Measurements from ENCODE around the gene CCDC83.

The CCDC83 gene

DNA sequence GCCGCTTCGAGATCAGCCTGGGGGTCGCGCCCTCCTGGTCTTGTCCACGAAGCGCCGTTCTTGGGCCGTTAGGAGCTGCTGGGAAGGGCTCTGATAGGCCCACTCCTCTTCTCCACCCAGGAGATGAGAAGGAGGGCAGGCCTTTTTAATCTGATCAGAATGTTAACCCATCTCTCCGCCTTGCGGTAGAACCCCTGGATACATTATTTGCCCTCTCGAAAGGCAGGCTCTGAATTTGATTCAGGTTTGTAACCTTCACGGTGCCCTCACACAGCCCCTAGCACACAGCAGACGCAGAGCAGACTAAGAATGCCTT, at the start of gene CCDC83:
Gene CCDC83 (plus strand): TSS at position 43 of the 316 bp plus-strand sequence. CDS start 9,741 bp downstream, outside the sequence.
- no peak for DNase-seq

DNA sequence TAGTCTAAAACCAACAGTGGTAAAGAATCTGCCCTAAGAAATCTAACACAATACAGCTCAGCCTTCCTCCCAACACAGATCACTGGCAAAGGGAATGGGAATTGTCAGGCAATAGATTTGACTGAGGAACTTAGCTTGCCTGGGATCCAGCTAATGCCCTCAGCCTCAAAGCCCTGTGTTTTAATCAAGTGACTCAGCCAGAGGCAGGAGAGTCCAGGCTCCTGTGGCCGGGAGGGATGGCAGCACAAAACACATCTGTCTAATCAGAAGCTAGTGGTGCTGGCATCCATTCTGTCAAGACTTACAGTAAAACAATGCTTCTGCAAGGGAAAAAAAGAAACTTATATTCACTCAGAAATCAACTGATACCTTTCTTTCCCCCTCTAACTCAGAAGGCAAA, 49.8 kb upstream of the CCDC83 start:
- DNase-seq: no peak

GRCh38 chr11:85806016-85806415, 49.2 kb upstream of the CCDC83 start:
- no peak for DNase-seq

- no peak for DNase-seq
Observed at GRCh38 chr11:85806876-85807275, 48.3 kb upstream of the CCDC83 start.

DNA sequence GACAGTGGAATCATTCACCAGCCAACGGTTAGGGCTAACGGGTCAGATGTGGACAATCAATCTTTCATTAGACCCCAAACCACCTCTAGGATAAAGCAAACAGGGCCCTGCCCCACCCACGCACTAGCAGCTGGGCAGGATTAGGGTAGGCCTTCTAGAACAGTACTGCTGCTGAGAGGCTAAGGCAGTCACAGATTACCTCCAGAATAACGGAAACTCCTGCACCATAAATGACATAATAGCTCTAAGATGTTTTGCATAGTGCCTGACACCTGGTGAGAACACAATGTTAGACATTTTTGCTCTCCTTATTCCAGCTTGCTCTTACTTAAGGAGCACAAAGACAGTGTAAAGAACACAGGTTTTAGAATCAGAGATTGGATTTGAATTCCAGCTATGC, 46.0 kb upstream of the CCDC83 start:
- no peak for DNase-seq

- no peak for DNase-seq
Observed at GRCh38 chr11:85809863-85810262, 45.3 kb upstream of the CCDC83 start.

GRCh38 chr11:85810521-85810870, 44.7 kb upstream of the CCDC83 start:
- no peak for DNase-seq

DNA sequence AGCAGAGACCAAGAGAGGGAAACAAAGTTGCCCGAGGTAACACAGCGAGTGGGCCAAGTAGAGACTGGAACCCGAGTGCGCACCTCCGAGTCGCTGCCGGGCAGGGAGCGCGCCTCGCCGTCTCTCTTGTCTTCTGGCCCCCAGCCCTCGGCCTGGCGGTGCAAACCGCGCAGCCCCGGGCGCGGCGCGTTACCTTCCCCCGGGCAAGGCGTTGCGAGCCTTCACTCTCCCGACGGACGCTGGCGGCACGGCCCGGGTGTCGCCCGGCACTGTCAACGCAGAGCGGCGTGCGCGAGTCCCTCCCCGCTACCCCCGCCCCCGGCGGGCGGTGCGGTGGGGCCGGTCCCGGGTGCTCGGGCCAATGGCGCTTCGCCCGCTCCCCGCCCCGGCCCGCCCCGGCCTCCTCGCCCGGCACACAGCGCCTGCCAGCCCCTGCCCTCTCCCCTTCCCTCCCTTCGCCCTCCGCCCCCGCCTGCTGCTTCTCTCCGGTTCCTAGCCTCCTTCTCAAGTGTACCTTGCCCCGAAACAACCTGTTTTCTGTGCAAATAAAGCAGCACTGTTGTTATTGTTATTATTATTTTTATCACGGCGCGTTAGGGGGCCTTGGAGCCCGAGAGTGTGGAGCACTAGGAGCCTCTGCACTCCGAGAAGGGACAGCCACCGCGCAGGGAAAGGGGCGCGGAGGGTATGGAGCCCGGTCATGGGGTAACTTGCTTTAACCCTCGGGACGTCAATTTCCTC, 44.1 kb upstream of the CCDC83 start, which contains the start of gene SYTL2:
Gene SYTL2 (minus strand): TSS at position 271 of the 741 bp plus-strand sequence. CDS start 53,416 bp downstream, outside the sequence.
- DNase-seq: no peak

DNA sequence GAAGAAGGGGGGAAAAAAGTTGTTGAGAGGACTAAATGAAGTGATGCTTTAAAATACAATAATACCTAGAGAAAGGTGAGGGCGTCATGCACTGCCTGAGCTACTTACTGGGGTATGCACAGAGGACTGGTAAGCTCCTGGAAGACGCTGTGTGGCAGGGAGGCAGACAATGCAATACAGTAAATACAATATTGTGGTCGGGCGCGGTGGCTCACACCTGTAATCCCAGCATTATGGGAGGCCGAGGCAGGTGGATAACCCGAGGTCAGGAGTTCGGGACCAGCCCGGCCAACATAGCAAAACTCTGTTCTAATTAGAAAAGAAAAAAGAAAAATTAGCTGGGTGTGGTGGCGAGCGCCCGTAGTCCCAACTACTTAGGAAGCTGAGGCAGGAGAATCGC, 43.6 kb upstream of the CCDC83 start:
- no peak for DNase-seq

DNA sequence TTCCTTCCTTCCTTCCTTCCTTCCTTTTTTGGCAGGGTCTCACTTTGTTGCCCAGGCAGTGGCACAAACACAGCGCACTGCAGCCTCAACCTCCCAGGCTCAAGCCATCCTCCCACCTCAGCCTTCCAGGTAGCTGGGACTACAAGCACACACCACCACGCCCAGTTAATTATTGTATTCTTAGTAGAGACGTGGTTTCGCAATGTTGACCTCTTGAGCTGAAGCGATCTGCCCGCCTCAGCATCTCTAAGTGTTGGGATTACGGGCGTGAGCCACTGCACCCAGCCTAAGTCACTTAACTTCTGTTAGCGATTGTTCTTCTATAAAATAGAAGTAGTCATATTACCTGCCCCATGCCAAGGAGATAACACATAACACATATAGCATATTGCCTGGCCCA, 41.5 kb upstream of the CCDC83 start:
- DNase-seq: no peak

GRCh38 chr11:85815186-85815931, 39.8 kb upstream of the CCDC83 start:
- DNase-seq: no peak

DNA sequence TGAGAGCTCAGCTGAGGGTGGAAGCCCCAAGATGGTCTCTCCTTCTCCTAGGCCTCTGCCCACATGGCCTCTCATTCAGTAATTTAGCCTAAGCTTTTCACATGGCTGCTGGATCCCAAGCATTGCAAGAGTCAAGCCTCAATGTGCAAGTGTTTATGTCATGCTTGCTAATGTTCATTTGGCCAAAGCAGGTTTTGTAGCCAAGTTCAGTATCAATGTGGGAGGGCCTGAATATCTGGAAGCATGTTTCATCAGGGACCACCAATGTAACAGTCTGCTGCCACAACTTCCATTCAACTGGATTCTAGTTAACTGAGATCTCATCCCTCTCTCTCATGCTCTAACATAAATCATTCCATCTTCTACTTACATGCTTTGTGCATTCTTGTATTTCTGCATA, 35.7 kb upstream of the CCDC83 start:
- no peak for DNase-seq

DNA sequence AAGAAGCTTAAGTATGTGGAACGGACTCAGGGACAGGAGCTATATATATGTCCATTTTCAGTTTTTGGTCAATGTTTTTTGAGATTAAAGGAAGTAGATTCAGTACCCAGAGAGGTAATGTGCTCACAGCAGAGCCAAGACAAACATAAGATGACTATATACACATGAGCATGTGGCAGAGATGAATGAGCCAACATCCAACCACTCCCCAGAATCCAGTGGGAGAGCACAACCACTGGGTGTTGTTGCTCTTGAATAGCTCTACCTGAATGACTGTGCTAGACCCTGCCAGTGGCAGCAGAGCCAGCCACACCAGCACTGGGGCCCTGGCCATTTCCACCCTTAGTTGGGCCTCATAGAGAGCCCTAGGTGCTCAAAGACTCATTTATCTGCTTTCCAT, 33.5 kb upstream of the CCDC83 start:
- no peak for DNase-seq

- DNase-seq: no peak
Observed at GRCh38 chr11:85822814-85823213, 32.4 kb upstream of the CCDC83 start.

DNA sequence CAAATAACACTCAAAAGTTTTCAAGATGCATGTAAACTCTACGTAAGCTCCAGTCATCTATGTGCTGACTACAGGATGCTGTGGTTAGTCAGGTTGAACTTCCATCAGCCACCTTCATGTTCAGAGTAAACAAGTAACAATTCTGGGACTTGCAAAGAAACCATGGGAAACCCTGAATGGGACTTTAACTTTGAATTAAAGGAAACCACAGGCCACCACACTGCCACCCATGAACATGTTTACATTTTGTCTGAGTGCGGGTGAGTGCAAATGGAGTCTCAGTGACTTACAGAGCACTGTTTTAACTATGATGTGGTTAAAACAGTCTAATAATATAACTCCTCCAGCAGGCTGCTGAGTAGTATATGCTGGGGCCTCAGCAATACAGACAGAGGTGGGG, 31.4 kb upstream of the CCDC83 start:
- DNase-seq: no peak

DNA sequence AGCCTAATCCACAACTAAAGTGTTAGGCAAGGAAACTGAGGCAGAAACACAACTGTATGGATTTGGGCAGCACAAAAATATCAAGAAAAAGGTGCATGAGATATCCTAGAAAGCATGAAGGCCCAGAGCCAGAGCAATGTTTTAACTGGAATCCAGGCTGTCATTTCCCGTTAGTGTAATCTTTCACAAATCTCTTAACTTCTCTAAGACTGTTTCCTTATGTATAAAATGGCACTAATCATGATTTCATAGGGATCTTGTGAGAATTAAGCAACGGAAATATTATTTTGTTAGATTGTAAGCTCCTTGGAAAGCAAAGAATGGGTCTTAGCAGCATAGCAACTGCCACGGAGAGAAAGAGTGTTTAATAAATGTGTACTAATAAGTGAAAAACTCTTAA, 29.6 kb upstream of the CCDC83 start:
- DNase-seq: no peak

DNA sequence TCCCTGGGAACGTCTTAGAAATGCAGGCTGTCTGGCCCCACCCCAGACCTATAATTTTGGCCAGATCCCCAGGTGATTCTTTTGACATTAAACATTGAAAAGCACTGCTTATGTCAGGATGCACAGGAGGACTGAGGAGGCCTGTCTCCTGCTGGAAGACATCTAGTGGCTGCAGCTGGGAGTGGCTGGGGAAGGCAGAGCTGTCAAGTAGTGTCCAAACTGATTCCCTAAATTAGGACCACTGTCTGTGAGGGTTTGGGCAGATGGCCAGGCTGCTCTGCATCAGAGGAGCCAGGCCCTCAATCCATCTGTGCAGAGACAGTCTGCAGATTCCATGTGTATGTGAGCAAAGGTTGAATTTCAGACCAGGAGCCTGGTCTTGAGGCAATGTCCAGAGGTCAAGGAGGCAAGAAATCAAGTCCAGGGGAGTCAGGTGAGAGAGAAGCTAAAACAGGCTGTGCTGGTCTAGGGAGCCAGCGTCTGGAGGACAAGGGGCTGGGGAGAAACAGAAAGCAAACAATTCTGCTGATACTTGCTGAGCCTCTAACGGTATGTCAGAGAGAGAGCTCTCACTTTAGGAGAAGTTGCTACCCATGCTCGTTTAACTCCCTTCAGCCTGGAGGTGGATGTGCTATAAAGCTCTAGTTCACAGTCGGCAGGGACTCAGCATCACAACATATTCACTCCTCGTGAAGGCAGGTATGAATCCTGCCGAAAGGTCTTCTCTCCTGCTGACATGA, 28.9 kb upstream of the CCDC83 start:
- DNase-seq: no peak

GRCh38 chr11:85827748-85828639, 27.2 kb upstream of the CCDC83 start:
- DNase-seq: no peak

GRCh38 chr11:85828640-85828978, 26.6 kb upstream of the CCDC83 start:
- no peak for DNase-seq

GRCh38 chr11:85829172-85829571, 26.0 kb upstream of the CCDC83 start:
- no peak for DNase-seq

DNA sequence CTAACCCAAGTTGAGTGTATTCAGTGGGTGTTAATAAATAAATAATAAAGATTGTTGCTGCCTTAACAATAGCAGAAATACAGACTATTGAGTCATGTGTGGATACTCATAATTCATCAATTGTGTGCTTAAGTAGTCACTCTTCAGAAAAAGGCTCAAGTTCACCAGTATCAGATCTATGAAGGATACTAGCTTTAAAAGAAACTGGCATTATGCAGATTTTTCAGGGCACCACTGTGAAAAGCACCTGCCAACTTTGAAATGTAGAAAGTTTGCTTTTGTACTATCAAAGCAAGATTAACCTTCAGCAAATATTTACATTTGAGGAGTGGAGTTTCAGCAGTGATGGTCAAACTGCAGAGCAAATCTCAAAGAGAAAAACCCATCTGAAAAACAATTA, 24.1 kb upstream of the CCDC83 start:
- DNase-seq: no peak

- no peak for DNase-seq
Observed at GRCh38 chr11:85835263-85835662, 19.9 kb upstream of the CCDC83 start.

DNA sequence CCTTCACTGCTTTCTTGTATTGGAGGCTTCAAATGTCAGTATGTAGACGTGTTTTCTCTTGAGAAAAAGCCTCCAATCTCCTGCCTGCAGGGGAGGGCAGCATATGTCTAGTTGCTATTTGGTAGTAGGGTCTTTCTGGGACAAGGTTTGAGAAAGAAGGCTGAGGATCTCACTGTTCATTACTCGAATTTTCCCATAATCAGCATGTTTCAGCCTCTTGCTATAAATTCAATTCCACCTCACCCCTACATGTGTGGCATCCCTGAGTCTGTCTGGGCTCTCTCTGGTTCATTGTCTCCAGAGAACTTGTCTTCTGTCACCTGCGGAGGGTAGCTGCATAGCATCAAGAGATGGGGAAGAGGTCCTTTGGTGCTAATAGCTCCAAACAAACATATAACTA, 19.5 kb upstream of the CCDC83 start:
- DNase-seq: no peak

Measured in DMS 273 treated with DMSO at 0.1 percent for 48 hours (cell line).